HepG2 (cell line): Measurements from ENCODE around the gene SFXN1. TPM values are rescaled to one million over a fixed set of nuclear protein-coding genes. Genes with fewer than 3 reads are reported as not detected.

Source experiments
- AGO1 ChIP-seq: fragments of 200-400 bp; formaldehyde crosslinking; IDR thresholded peaks from 2 replicates; pipeline ENCODE4 v1.6.1; 2017; ENCODE audit warnings: mild to moderate bottlenecking, low read depth, low read length, moderate library complexity; ENCODE audit not compliant: poor library complexity, severe bottlenecking
- CENPBD1 ChIP-seq: sonication (generic); formaldehyde crosslinking; IDR thresholded peaks from 2 replicates; pipeline ENCODE4 v1.8.0; 2022; ENCODE audit warnings: missing genetic modification reagents, low read depth, mild to moderate bottlenecking, borderline replicate concordance
- E2F1 ChIP-seq: sonication (generic); formaldehyde crosslinking; IDR thresholded peaks from 2 replicates; pipeline ENCODE4 v1.5.0; 2020; ENCODE audit warnings: missing genetic modification reagents
- KIAA2018 ChIP-seq: sonication (generic); formaldehyde crosslinking; IDR thresholded peaks from 2 replicates; pipeline ENCODE4 v1.5.0; 2020; ENCODE audit warnings: mild to moderate bottlenecking, missing genetic modification reagents, borderline replicate concordance
- MEIS1 ChIP-seq: sonication (generic); formaldehyde crosslinking; IDR thresholded peaks from 2 replicates; pipeline ENCODE4 v1.9.0; 2021; ENCODE audit warnings: mild to moderate bottlenecking, missing genetic modification reagents, moderate library complexity, borderline replicate concordance
- MYNN ChIP-seq: sonication (generic); formaldehyde crosslinking; IDR thresholded peaks from 2 replicates; pipeline ENCODE4 v1.4.0; 2020; ENCODE audit warnings: mild to moderate bottlenecking, low read depth, missing genetic modification reagents
- NFKBIZ ChIP-seq: IDR thresholded peaks from 2 replicates; pipeline ENCODE4 v1.6.1; 2018; ENCODE audit warnings: missing genetic modification reagents, missing compliant biosample characterization
- PITX1 ChIP-seq: sonication (generic); formaldehyde crosslinking; IDR thresholded peaks from 2 replicates; pipeline ENCODE4 v1.5.1; 2020; ENCODE audit warnings: mild to moderate bottlenecking, missing genetic modification reagents
- ZBTB44 ChIP-seq: sonication (generic); formaldehyde crosslinking; IDR thresholded peaks from 2 replicates; pipeline ENCODE4 v1.4.0; 2020; ENCODE audit warnings: missing genetic modification reagents
- ZFP36 ChIP-seq: fragments of 150-350 bp; IDR thresholded peaks from 2 replicates; pipeline ENCODE4 v1.6.1; 2018; ENCODE audit warnings: borderline replicate concordance, low read length, low read depth; ENCODE audit not compliant: partially characterized antibody
- ZNF3 ChIP-seq: IDR thresholded peaks from 2 replicates; pipeline ENCODE4 v1.7.0; 2017; ENCODE audit warnings: inconsistent platforms
- ZNF574 ChIP-seq: sonication (generic); formaldehyde crosslinking; IDR thresholded peaks from 2 replicates; pipeline ENCODE4 v1.4.0; 2020; ENCODE audit warnings: missing genetic modification reagents
- ZNF720 ChIP-seq: sonication (generic); formaldehyde crosslinking; IDR thresholded peaks from 2 replicates; pipeline ENCODE4 v1.4.0; 2020; ENCODE audit warnings: missing genetic modification reagents
- ZNF747 ChIP-seq: sonication (generic); formaldehyde crosslinking; IDR thresholded peaks from 2 replicates; pipeline ENCODE4 v1.8.1; 2023; ENCODE audit warnings: missing genetic modification reagents, mild to moderate bottlenecking, borderline replicate concordance
- polyA plus RNA-seq, 8 experiments: library from polyadenylated mRNA; depleted of rRNA in 3 of 8; stranded (reverse) in 7 of 8; unstranded in 1 of 8; fragments of >200 nt; fragmentation: Illumina TruSeq in 4 of 8; extraction: Trizol in 4 of 8; gene quantifications; 2 replicates each; pipeline versions ENCODE4 v1.2.1 to v1.2.3, GENCODE V29; 2011 to 2016; ENCODE audit warnings: low read depth in 4 of 8, missing spikeins in 1 of 8, mixed read lengths in 1 of 8; ENCODE audit not compliant: insufficient read depth in 1 of 8
- total RNA-seq, 5 experiments: library from RNA; depleted of rRNA; stranded (reverse); fragments of >200 nt; fragmentation: Illumina TruSeq; extraction: Trizol; gene quantifications; 2 replicates each; pipeline ENCODE4 v1.2.3, GENCODE V29; 2016; ENCODE audit warnings: low read depth in 1 of 5

Gene SFXN1
- total and polyA plus RNA-seq, 2 of the 13 experiments (the other 11 are each of a cell fraction or from before 2014, with no cell fraction given) = 122 to 135 TPM

- no peak for TF ChIP-seq KIAA2018 (CRISPR knock-in tag)
- no peak for TF ChIP-seq ZNF720 (CRISPR knock-in tag)
- TF ChIP-seq ZNF574 (CRISPR knock-in tag) = peak; percentile 29
- TF ChIP-seq AGO1 = no peak
- no peak for TF ChIP-seq ZNF3
- TF ChIP-seq ZNF747 (CRISPR knock-in tag) = no peak
- no peak for TF ChIP-seq ZBTB44
- no peak for TF ChIP-seq CENPBD1 (CRISPR knock-in tag)
- no peak for TF ChIP-seq ZFP36
- no peak for TF ChIP-seq E2F1 (CRISPR knock-in tag)
- no peak for TF ChIP-seq MYNN (CRISPR knock-in tag)
- no peak; the same call in 1 of the 2 replicates for TF ChIP-seq PITX1 (CRISPR knock-in tag)
- TF ChIP-seq MEIS1 (CRISPR knock-in tag) = no peak
- no peak for TF ChIP-seq NFKBIZ (CRISPR knock-in tag)
These were observed at the start of gene SFXN1 (continued) for GRCh38 chr5:175478384-175479124.
